GM18868 (cell line): ENCODE results near the gene GLYATL2.

Experiments used
- ATAC-seq: cut with Tn5 transposase; IDR thresholded peaks from one replicate; pipeline ENCODE4 v1.9.1; 2021; ENCODE audit warnings: mild to moderate bottlenecking, moderate library complexity; ENCODE audit not compliant: unreplicated experiment

GLYATL2 gene

GRCh38 chr11:58844361-58845005 is at the start of gene GLYATL2:
Gene GLYATL2 (minus strand): TSS chr11:58844704. CDS start chr11:58839612, 5,092 bp downstream.
- ATAC-seq = no peak

GRCh38 chr11:58893899-58894298 is 49.4 kb upstream of the GLYATL2 start:
- no peak for ATAC-seq

- no peak for ATAC-seq
Observed at GRCh38 chr11:58888579-58888978, 44.1 kb upstream of the GLYATL2 start.

GRCh38 chr11:58887452-58887851 is 42.9 kb upstream of the GLYATL2 start:
- no peak for ATAC-seq

DNA sequence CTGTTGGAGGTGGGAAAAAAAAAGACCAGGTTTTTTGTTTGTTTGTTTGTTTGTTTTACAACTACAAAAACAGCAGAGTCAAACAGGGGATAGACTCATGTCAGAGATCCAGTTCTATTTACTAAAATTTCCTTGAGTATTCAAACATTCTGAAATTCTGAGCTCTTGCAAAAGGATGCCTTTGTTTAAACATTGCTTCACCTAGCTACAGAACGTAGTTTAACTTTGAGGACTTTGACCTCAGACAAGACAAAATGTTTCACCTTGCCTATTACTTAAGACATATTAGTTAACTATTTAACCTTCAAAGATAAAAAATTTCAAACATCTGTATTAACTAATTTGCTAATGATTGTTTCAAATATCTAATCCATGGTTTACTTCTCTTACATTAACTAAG is 36.1 kb upstream of the GLYATL2 start:
- no peak for ATAC-seq

DNA sequence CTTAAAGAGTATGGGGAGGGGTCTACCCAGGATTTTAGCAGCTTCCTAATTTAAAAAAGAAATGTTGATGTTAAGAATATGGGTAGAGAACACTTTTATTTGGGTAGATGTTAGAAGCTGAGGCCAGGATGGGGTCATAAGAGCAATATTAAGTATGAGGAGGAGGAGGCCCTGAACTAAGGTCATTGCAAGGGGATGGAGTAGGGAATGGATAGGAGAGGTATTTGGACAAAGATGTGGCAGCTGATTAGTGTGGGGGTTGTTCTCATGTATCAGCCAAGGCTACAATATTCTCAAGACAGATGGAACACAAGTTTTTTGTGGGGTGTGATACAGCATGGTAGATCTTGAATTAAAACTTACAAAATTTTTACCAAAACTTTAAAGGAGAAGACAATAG is 35.7 kb upstream of the GLYATL2 start:
- no peak for ATAC-seq

DNA sequence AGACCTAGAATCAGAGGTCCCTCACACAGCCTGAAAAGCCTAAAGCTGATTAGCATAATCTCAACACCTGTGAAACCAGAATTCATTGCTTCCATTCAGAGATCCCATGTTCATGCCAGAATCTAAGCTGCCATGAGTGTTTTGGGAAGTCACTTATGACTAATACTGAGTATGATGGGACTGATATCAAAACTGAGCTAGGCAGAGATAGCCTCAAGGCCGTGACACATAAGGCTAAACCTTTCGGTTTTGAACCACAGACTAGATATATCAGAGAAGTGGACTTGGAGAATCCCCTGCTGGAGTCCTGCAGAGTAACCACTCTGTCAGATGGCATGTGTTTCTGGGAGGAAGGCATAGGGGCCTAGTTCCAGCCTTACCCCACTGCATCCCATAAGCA is 23.1 kb upstream of the GLYATL2 start:
- no peak for ATAC-seq

- no peak for ATAC-seq
Observed at GRCh38 chr11:58866788-58867187, 22.3 kb upstream of the GLYATL2 start.

- ATAC-seq = no peak
Observed at GRCh38 chr11:58864335-58864734, 19.8 kb upstream of the GLYATL2 start.

DNA sequence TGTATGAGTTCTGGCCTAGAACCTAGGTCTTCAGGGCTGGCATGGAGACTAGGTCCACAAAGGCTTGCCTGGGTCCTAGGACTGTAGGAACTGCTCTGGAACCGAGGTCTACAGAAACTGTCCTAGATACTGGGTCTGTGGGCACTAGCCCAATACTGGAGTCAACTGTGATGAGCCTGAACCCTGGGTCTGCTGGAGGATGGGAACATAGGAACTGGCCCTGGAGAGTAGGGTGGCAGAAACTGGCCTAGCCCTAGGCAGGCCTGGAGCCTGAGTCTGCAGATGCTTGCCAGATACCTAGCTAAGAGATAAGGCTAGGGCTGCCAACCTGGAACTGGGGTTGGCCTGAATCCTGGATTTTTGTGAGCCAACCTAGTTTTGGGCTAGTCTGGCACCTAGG is 19.2 kb upstream of the GLYATL2 start:
- ATAC-seq = no peak

DNA sequence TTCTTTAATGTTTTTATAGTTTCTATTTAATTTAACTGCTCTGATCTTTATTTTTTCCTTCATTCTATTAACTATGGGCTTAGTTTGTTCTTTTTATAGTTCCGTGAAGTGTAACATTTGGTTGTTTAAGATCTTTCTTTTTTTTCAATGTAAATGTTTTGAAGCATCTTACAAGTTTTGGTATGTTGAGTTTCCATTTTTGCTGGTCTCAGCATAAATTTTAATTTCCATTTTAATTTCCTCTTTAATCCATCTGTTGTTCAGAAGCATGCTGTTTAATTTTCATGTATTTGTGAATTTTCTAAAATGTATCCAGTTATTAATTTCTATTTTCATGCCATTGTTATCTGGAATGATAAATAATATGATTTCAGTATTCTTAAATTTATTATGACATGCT is 17.0 kb upstream of the GLYATL2 start:
- ATAC-seq = no peak

GRCh38 chr11:58856806-58857205 is 12.3 kb upstream of the GLYATL2 start:
- no peak for ATAC-seq

DNA sequence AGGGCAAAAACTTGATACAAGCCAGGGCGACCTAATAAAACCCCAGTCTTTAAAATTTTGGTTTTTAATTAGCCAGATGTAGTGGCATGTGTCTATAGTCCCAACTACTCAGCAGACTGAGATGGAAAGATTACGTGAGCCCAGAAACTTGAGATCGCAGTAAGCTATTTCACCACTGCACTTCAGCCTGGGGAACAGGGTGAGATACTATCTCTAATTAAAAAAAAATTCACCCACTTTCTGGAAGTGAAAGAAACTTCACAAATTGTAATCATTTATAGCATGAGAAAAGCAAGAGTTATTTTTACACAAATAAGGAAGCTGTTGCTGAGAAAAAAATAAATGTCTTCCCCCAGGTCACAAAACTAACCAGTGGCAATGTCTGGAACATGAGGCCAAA is 882 bp upstream of the GLYATL2 start:
- no peak for ATAC-seq

- no peak for ATAC-seq
Observed at GRCh38 chr11:58837707-58838388, 6.7 kb downstream of the GLYATL2 start.

DNA sequence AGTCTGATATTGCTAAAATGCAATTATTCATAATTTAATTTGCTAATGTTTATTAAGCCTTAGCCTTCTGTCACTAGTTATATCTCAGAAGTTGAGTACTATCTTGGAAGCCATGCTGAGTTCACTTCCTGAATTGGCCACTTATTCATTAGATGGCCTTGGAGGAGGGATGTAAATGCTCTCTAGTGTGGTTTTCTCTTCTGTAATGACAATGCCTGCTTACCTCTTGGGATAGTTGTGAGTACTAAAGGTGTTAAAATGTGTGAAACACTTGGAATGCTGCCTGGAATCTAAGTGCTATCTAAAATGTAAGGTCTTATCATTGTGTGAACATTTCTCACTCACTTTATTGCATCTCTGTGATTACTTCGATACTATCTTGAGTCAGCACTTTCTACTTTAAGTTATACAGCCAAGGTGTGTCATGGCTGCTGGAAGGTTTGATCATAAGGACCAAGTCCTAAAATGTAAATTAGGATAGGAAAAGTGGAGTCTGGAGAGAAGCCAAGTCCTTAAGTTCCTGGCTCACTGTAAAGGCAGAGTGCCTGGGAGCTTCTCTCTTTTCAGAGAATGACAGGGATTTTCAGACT is 12.4 kb downstream of the GLYATL2 start:
- no peak for ATAC-seq

- ATAC-seq = no peak
Observed at GRCh38 chr11:58830673-58831301, 13.7 kb downstream of the GLYATL2 start.

DNA sequence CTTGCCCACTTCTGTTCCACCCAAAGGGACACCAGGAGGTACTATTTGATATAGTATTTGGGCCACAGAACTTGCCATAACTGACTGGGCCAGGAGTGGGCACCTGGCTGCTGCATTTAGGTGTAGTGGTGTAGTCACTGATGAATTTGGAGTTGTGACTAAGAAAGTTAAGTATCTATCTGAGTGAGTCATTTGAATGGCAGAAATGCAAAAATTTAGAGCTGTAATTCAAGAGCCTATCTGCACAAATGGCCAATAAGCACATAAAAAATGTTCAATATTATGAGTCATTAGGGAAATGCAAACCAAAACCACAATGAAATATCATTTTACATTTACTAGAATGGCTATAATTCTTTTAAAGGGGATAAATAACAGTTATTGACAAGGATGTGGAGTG is 14.7 kb downstream of the GLYATL2 start:
- ATAC-seq = no peak

DNA sequence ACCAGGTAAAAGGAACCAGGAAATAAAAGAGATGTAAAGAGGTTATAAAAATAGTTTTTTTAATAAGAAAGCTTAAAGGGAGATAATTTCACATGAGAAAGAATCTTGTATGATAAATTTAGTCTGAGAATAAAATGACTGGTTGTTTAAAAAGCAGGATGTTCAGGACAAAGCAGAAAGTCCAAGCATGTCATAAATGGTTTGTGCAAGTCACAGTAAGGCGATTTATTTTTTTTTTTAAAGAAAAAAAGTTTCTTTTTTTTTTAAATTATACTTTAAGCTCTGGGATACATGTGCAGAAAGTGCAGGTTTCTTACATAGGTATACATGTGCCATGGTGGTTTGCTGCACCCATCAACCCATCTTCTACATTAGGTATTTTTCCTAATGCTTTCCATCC is 30.8 kb downstream of the GLYATL2 start:
- ATAC-seq = no peak

GRCh38 chr11:58811499-58811898 is 33.0 kb downstream of the GLYATL2 start:
- no peak for ATAC-seq

DNA sequence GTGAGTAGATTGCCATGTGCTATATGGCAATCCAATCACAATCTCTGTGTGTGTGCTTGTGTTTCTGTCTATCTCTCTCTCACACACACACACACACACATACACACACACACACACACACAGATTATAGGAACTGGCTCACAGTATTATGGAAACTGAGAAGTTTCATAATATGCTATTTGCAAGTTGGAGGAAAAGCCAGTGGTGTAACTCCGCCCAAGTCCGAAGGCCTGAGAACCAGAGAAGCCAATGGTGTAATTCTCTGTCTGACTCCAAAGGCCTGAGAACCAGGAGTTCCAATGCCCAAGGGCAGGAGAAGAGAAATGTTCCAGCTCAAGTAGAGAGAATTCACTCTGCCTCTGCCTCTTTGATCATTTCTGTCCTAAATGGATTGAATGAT is 37.2 kb downstream of the GLYATL2 start:
- ATAC-seq = no peak

- no peak for ATAC-seq
Observed at GRCh38 chr11:58805065-58805464, 39.4 kb downstream of the GLYATL2 start.

GRCh38 chr11:58801974-58802545 is 42.4 kb downstream of the GLYATL2 start:
- no peak for ATAC-seq
